ENCODE measurements around the gene MRPL1. TPM values are rescaled to one million over a fixed set of nuclear protein-coding genes. Genes with fewer than 3 reads are reported as not detected.

The MRPL1 gene
- total RNA-seq, 1 experiment from 2014 or later, result 25.7 TPM

GRCh38 chr4:77958897-77959296 is 96.3 kb downstream of the MRPL1 start (continued):
- TF ChIP-seq, protein P1, sequence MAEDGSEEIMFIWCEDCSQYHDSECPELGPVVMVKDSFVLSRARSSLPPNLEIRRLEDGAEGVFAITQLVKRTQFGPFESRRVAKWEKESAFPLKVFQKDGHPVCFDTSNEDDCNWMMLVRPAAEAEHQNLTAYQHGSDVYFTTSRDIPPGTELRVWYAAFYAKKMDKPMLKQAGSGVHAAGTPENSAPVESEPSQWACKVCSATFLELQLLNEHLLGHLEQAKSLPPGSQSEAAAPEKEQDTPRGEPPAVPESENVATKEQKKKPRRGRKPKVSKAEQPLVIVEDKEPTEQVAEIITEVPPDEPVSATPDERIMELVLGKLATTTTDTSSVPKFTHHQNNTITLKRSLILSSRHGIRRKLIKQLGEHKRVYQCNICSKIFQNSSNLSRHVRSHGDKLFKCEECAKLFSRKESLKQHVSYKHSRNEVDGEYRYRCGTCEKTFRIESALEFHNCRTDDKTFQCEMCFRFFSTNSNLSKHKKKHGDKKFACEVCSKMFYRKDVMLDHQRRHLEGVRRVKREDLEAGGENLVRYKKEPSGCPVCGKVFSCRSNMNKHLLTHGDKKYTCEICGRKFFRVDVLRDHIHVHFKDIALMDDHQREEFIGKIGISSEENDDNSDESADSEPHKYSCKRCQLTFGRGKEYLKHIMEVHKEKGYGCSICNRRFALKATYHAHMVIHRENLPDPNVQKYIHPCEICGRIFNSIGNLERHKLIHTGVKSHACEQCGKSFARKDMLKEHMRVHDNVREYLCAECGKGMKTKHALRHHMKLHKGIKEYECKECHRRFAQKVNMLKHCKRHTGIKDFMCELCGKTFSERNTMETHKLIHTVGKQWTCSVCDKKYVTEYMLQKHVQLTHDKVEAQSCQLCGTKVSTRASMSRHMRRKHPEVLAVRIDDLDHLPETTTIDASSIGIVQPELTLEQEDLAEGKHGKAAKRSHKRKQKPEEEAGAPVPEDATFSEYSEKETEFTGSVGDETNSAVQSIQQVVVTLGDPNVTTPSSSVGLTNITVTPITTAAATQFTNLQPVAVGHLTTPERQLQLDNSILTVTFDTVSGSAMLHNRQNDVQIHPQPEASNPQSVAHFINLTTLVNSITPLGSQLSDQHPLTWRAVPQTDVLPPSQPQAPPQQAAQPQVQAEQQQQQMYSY (CRISPR knock-in tag; IDR thresholded peaks at IDR 0.05), result no peak
- TF ChIP-seq E2F1 (CRISPR knock-in tag; IDR thresholded peaks at IDR 0.05) (no peak), ZNF121 (CRISPR knock-in tag; IDR thresholded peaks at IDR 0.05) (no peak), SMAD4 (CRISPR knock-in tag; IDR thresholded peaks at IDR 0.05) (no peak), CBFB (CRISPR knock-in tag; IDR thresholded peaks at IDR 0.05; ENCODE audit: low read depth) (no peak), RELA (CRISPR knock-in tag; IDR thresholded peaks at IDR 0.05; ENCODE audit: borderline replicate concordance) (no peak), NR3C1 (CRISPR knock-in tag; conservative IDR thresholded peaks at IDR 0.05; ENCODE audit: low read depth) (no peak), FOXJ3 (CRISPR knock-in tag; IDR thresholded peaks at IDR 0.05; ENCODE audit: borderline replicate concordance) (no peak), ZNF232 (CRISPR knock-in tag; IDR thresholded peaks at IDR 0.05) (no peak)
- TF ChIP-seq, protein P2, sequence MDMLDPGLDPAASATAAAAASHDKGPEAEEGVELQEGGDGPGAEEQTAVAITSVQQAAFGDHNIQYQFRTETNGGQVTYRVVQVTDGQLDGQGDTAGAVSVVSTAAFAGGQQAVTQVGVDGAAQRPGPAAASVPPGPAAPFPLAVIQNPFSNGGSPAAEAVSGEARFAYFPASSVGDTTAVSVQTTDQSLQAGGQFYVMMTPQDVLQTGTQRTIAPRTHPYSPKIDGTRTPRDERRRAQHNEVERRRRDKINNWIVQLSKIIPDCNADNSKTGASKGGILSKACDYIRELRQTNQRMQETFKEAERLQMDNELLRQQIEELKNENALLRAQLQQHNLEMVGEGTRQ (CRISPR knock-in tag; IDR thresholded peaks at IDR 0.05), result no peak

DNA sequence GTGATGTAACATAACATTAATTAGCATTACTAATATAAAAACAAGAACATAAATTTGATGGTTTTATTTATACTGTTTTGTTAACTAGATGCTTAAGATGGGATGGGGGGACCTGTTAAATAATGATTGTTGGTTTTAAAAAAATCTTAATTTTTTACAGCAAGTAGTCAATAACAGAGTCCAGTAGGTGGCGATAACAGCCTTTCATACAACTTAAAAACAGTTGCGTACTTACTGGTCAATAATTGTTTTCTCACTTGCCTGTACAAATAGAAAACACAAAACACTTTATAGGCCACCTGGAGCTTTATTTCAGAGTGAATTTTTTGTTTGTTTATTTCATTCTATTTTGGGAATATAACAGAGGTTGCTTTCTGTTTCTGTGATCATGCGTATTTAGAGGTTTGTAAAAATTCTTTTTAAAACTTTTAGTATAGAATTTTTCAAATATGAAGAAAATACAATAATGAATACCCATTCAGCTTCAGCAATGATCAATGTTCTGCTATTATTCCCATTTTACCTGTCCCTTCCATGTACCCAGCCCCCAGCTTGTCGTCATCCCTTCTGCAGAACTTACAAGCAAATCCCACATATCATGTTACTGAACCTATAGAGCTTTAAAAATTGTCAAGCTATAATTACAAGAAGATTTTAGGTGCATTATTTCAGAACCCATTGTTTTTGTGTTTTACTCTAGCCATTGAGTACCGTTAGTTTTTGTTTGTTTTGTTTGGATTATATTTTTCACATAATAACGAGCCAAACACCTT is 97.1 kb downstream of the MRPL1 start:
- Mint-ChIP-seq H3K27me3 (ENCODE audit: low read depth) (no peaks in the 10 kb centered on the region), H3K4me1 (0 out of 2 replicates have a peak, but pooled peaks cover 3% of the 10 kb centered on the region), H3K27ac (no peak overlapping the region), H3K4me3 (no peak overlapping the region), H3K9me3 (no peaks in the 10 kb centered on the region), H3K36me3 (no peaks in the 10 kb centered on the region)
- ChIA-PET CTCF (interaction anchor here (0.5 to 1.3 kb wide), 8 partner anchors 31 to 559 kb away, joined by 3 to 6 read pairs (median 4); partner anchors contain the start of gene FRAS1), POLR2A (no interaction called here)
- ATAC-seq (no peak), DNase-seq (ENCODE audit: low spot score) (no peak)
- TF ChIP-seq CTCF (IDR thresholded peaks at IDR 0.05) (peak; percentile 67), TEAD1 (CRISPR knock-in tag; IDR thresholded peaks at IDR 0.05) (no peak)

DNA sequence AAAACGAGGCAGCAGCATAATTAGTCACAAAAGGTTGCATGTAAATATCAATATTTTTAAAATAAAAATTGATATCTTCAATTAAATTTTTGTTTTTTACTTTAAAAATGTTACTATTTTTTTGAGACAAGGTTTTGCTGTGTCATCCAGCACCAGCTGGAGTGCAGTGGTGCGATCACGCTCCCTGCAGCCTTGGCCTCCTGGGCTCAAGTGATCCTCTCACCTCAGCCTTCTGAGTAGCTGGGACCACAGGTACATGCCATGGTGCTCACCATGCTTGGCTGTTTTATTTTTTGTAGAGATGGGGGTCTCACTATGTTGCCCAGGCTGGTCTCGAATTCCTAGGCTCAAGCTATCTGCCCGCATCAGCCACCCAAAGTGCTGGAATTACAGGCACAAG is 97.7 kb downstream of the MRPL1 start:
- H3K27ac Mint-ChIP-seq, result no peak overlapping the region
- DNase-seq (ENCODE audit: low spot score) (no peak), ATAC-seq (no peak)
- TF ChIP-seq, protein P3, sequence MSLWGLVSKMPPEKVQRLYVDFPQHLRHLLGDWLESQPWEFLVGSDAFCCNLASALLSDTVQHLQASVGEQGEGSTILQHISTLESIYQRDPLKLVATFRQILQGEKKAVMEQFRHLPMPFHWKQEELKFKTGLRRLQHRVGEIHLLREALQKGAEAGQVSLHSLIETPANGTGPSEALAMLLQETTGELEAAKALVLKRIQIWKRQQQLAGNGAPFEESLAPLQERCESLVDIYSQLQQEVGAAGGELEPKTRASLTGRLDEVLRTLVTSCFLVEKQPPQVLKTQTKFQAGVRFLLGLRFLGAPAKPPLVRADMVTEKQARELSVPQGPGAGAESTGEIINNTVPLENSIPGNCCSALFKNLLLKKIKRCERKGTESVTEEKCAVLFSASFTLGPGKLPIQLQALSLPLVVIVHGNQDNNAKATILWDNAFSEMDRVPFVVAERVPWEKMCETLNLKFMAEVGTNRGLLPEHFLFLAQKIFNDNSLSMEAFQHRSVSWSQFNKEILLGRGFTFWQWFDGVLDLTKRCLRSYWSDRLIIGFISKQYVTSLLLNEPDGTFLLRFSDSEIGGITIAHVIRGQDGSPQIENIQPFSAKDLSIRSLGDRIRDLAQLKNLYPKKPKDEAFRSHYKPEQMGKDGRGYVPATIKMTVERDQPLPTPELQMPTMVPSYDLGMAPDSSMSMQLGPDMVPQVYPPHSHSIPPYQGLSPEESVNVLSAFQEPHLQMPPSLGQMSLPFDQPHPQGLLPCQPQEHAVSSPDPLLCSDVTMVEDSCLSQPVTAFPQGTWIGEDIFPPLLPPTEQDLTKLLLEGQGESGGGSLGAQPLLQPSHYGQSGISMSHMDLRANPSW (CRISPR knock-in tag; conservative IDR thresholded peaks at IDR 0.05; ENCODE audit: low read depth), result no peak
- TF ChIP-seq ZNF121 (CRISPR knock-in tag; IDR thresholded peaks at IDR 0.05) (peak; percentile 58; the same call in 1 of the 2 replicates), ZNF425 (CRISPR knock-in tag; conservative IDR thresholded peaks at IDR 0.05) (no peak)
- no peaks in the 10 kb centered on the region for H3K27me3 Mint-ChIP-seq (ENCODE audit: low read depth)
- POLR2A ChIA-PET, result no interaction called here
- no peaks in the 10 kb centered on the region for H3K36me3 Mint-ChIP-seq
- 0 out of 2 replicates have a peak, but pooled peaks cover 3% of the 10 kb centered on the region for H3K4me1 Mint-ChIP-seq
- no peak overlapping the region for H3K4me3 Mint-ChIP-seq
- CTCF ChIA-PET, result interaction anchor here (0.5 to 1.3 kb wide), 8 partner anchors 31 to 558 kb away, joined by 3 to 6 read pairs (median 4); partner anchors contain the start of gene FRAS1
- no peaks in the 10 kb centered on the region for H3K9me3 Mint-ChIP-seq
